Panc1 (cell line): ENCODE data around the gene DBX1. TPM values are rescaled to one million over a fixed set of nuclear protein-coding genes. Genes with fewer than 3 reads are reported as not detected.
A peak's percentile ranks its signal among the peaks of the same experiment; 100 is the strongest.

ENCODE experiments used
- ATAC-seq: fragments of 200-7000 bp; cut with Tn5 transposase; 2 replicates; pipeline ENCODE4 v1.9.1; 2020; ENCODE audit warnings: mild to moderate bottlenecking, moderate library complexity
- BruUV-seq: library from RNA; stranded (reverse); fragments of 400-500 nt; replicated peaks from 2 replicates; lab custom pipeline; 2021; lab: Mats Ljungman, UMichigan
- CTCF ChIA-PET: fragments of 300-600 bp; sonication (Branson Sonifier 250); formaldehyde crosslinking; loops from one replicate; lab custom pipeline; 2022; ENCODE audit warnings: antibody characterized with exemption; lab: Charles Lee
- POLR2A ChIA-PET: fragments of 300-600 bp; sonication (Branson Sonifier 250); formaldehyde crosslinking; loops from one replicate; lab custom pipeline; 2022; ENCODE audit warnings: antibody characterized with exemption; lab: Charles Lee
- DNase-seq: peaks from one replicate; pipeline ENCODE4 v3.0.0-alpha.2; 2010; ENCODE audit warnings: low read depth, low spot score
- H3K27ac ChIP-seq: 2 replicates; pipeline ENCODE4 v1.5.1; 2011; ENCODE audit warnings: mild to moderate bottlenecking, low read length, inconsistent platforms
- H3K27me3 ChIP-seq: fragments of 200-500 bp; sonication (Bioruptor generic); 2 replicates; pipeline ENCODE4 v1.6.0; 2014; ENCODE audit warnings: low read length, inconsistent platforms; ENCODE audit not compliant: control insufficient read depth, insufficient read depth
- H3K36me3 ChIP-seq: fragments of 200-500 bp; sonication (Bioruptor generic); 2 replicates; pipeline ENCODE4 v1.5.1; 2014; ENCODE audit warnings: inconsistent platforms, mild to moderate bottlenecking, low read length, moderate library complexity; ENCODE audit not compliant: control insufficient read depth, insufficient read depth
- H3K4me1 ChIP-seq: 2 replicates; pipeline ENCODE4 v1.5.1; 2011; ENCODE audit warnings: inconsistent platforms, mild to moderate bottlenecking, low read length, moderate library complexity; ENCODE audit not compliant: control insufficient read depth, insufficient read depth
- H3K4me3 ChIP-seq, 2 experiments: 2 replicates each; pipeline ENCODE4 v1.5.1; 2011 to 2012; ENCODE audit warnings: low read depth in 2 of 2, low read length in 2 of 2, mild to moderate bottlenecking in 2 of 2, inconsistent platforms in 1 of 2, moderate library complexity in 1 of 2
- H3K9me3 ChIP-seq: fragments of 200-500 bp; sonication (Bioruptor generic); 2 replicates; pipeline ENCODE4 v1.5.1; 2014; ENCODE audit warnings: low read depth, mild to moderate bottlenecking, inconsistent platforms, low read length, moderate library complexity; ENCODE audit not compliant: control insufficient read depth, insufficient read depth
- CTCF ChIP-seq: fragments of 450-650 bp; IDR thresholded peaks from 2 replicates; pipeline ENCODE4 v1.5.1; 2017; ENCODE audit warnings: mild to moderate bottlenecking
- POLR2AphosphoS5 ChIP-seq: IDR thresholded peaks from 2 replicates; pipeline ENCODE4 v1.6.1; 2012; ENCODE audit warnings: mild to moderate bottlenecking, low read depth, low read length, moderate library complexity
- REST ChIP-seq, 2 experiments: IDR thresholded peaks; 2 replicates each; pipeline ENCODE4 v1.6.1; 2011 to 2012; ENCODE audit warnings: low read depth in 2 of 2, control low read depth in 1 of 2, low read length in 1 of 2, mild to moderate bottlenecking in 1 of 2, moderate library complexity in 1 of 2; ENCODE audit not compliant: insufficient read depth in 1 of 2
- SIN3A ChIP-seq: IDR thresholded peaks from 2 replicates; pipeline ENCODE4 v1.6.1; 2012; ENCODE audit warnings: low read depth, mild to moderate bottlenecking, low read length, moderate library complexity, borderline replicate concordance; ENCODE audit not compliant: insufficient read depth
- TCF7L2 ChIP-seq: IDR thresholded peaks from 2 replicates; pipeline ENCODE4 v1.6.1; 2011; ENCODE audit warnings: mild to moderate bottlenecking, low read depth, low read length, inconsistent platforms
- in situ Hi-C: cut with HindIII; loops from 2 replicates; pipeline ENCODE4 v1.10.0; 2016; ENCODE audit warnings: low sequenced_read_pairs, low pct_unique_long_range_greater_than_20kb
- intact Hi-C: fragments of 100-400 bp; cut with micrococcal nuclease; formaldehyde crosslinking; loops from one replicate; pipeline ENCODE4 v1.10.0; 2022; ENCODE audit not compliant: unreplicated experiment
- total RNA-seq: library from RNA; stranded (reverse); gene quantifications from one replicate; pipeline ENCODE4 v1.2.1, GENCODE V29; 2021; ENCODE audit not compliant: unreplicated experiment

Gene DBX1
- total RNA-seq, 1 experiment from 2014 or later, result not detected

GRCh38 chr11:20159466-20160381, 551 bp downstream of the DBX1 start:
- ChIA-PET POLR2A (no interaction called here), CTCF (no interaction called here)
- intact Hi-C loops (no loop called here), in situ Hi-C loops (no loop called here)
- Histone ChIP-seq H3K4me3 (no peak overlapping the region), H3K27ac (no peak overlapping the region), H3K27me3 (peaks cover 33% of the 10 kb centered on the region), H3K4me1 (no peaks in the 10 kb centered on the region), H3K36me3 (no peaks in the 10 kb centered on the region), H3K9me3 (no peaks in the 10 kb centered on the region)
- DNase-seq, result no peak
- TF ChIP-seq CTCF (no peak), POLR2AphosphoS5 (no peak), REST (IDR thresholded peaks at IDR 0.05; ENCODE audit: insufficient read depth in 1 of 2, low read depth in 2 of 2, low read length in 1 of 2) (no peak), SIN3A (no peak), TCF7L2 (no peak)
- ATAC-seq, result no peak
- BruUV-seq, result no TSS peak

GRCh38 chr11:20158597-20159257, 1.5 kb downstream of the DBX1 start:
- no peaks in the 10 kb centered on the region for H3K4me1 ChIP-seq
- peaks cover 27% of the 10 kb centered on the region for H3K27me3 ChIP-seq
- no peak overlapping the region for H3K4me3 ChIP-seq
- no peak overlapping the region for H3K27ac ChIP-seq
- intact Hi-C loops (no loop called here), in situ Hi-C loops (no loop called here)
- TF ChIP-seq SIN3A (no peak), REST (IDR thresholded peaks at IDR 0.05; ENCODE audit: insufficient read depth in 1 of 2, low read depth in 2 of 2, low read length in 1 of 2) (peak; percentile 90 to 95)
- ATAC-seq (no peak), DNase-seq (no peak)
- H3K9me3 ChIP-seq, result no peaks in the 10 kb centered on the region
- no TSS peak for BruUV-seq
- CTCF ChIA-PET, result interaction anchor here (0.6 kb wide), 1 partner anchor 330 kb away, joined by 3 read pairs; no protein-coding TSS in a partner anchor
- no peaks in the 10 kb centered on the region for H3K36me3 ChIP-seq
- POLR2A ChIA-PET, result interaction anchor here (0.6 kb wide), 1 partner anchor 88 kb away, joined by 3 read pairs; no protein-coding TSS in a partner anchor
